MM.1S (cell line): ENCODE results near the gene MOB2.

Source experiments
- EZH2 ChIP-seq: fragments of 300-600 bp; sonication (generic); optimal IDR thresholded peaks from 2 replicates; pipeline ENCODE3; 2017; ENCODE audit warnings: low read depth, mild to moderate bottlenecking, antibody characterized with exemption, low read length, mixed read lengths
- EZH2phosphoT487 ChIP-seq: fragments of 300-600 bp; sonication (generic); IDR thresholded peaks from 2 replicates; pipeline ENCODE4 v1.6.1; 2018; ENCODE audit warnings: antibody characterized with exemption, low read length
- TF ChIP-seq, protein P1 (sequence below): fragments of 300-600 bp; sonication (generic); IDR thresholded peaks from 2 replicates; pipeline ENCODE4 v1.5.1; 2016; ENCODE audit warnings: antibody characterized with exemption, low read length, mixed read lengths

DNA sequence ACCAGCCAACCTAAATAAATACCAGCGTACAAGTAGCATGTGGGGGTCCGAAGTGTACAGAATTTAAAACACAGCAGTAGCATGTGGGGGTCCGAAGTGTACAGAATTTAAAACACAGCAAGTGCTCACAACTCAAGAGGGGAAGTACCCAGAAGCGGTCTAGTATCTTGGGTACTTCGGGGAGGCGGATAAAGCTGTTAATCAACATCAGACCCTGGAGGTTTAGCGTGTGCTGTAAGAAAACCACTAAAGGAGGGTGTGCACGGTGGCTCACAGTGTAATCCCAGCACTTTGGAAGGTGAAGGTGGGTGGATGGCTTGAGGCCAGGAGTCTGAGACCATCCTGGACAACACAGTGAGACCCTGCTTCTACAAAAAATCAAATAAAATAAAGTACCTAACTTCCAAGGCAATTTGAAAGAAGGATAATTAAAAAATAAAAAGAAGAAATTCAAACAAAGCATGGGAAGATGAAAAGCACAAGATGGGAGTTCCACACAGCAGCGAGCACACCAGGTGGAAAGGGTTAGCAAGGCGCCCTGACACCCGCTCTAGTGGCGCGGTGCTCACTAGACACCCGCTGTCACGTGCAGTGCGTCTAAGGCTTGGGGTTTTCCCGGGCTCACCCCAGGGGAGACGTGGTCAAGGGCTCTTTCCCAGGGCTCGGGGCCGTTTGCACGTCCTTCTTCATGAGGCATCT, 35.0 kb upstream of the MOB2 start:
- TF ChIP-seq, protein P1, sequence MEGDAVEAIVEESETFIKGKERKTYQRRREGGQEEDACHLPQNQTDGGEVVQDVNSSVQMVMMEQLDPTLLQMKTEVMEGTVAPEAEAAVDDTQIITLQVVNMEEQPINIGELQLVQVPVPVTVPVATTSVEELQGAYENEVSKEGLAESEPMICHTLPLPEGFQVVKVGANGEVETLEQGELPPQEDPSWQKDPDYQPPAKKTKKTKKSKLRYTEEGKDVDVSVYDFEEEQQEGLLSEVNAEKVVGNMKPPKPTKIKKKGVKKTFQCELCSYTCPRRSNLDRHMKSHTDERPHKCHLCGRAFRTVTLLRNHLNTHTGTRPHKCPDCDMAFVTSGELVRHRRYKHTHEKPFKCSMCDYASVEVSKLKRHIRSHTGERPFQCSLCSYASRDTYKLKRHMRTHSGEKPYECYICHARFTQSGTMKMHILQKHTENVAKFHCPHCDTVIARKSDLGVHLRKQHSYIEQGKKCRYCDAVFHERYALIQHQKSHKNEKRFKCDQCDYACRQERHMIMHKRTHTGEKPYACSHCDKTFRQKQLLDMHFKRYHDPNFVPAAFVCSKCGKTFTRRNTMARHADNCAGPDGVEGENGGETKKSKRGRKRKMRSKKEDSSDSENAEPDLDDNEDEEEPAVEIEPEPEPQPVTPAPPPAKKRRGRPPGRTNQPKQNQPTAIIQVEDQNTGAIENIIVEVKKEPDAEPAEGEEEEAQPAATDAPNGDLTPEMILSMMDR = no peak
- no peak for TF ChIP-seq EZH2phosphoT487
- TF ChIP-seq EZH2 = no peak
